ENCODE data around the gene ABCB11. TPM values are rescaled to one million over a fixed set of nuclear protein-coding genes. Genes with fewer than 3 reads are reported as not detected.

Gene ABCB11
- total RNA-seq, 4 donors from 2014 or later: 0.10 to 0.24 (median 0.12) TPM; not detected in 1

- no peak for DNase-seq
- ATAC-seq: peak in 1 of 2 donors; percentile 36
- H3K27me3 ChIP-seq: no peaks in the 10 kb centered on the region
- H3K9me3 ChIP-seq: no peaks in the 10 kb centered on the region
- TF ChIP-seq POLR2A (IDR thresholded peaks at IDR 0.05) (no peak), CTCF (IDR thresholded peaks at IDR 0.05 in 4 of 5, conservative IDR thresholded peaks at IDR 0.05 in 1 of 5) (no peak)
- in situ Hi-C loops (cut with MboI; ENCODE audit: low sequenced_read_pairs in 4 of 4): loop anchor here in 1 of 4 donors (25.0 kb wide), 1 partner anchor 166 kb away; no protein-coding TSS in a partner anchor
- H3K4me3 ChIP-seq: no peak overlapping the region
- intact Hi-C loops (cut with DNase I; ENCODE audit: low total_unique reads): no loop called here
- H3K36me3 ChIP-seq: no peaks in the 10 kb centered on the region
- peaks cover 0 to 8% of the 10 kb centered on the region in 2 donors for H3K4me1 ChIP-seq
- H3K27ac ChIP-seq: no peak overlapping the region
Measured at GRCh38 chr2:168971261-168971660, 59.9 kb downstream of the ABCB11 start.

GRCh38 chr2:168970711-168971233, 60.4 kb downstream of the ABCB11 start:
- H3K36me3 ChIP-seq: no peaks in the 10 kb centered on the region
- H3K27me3 ChIP-seq: no peaks in the 10 kb centered on the region
- H3K9me3 ChIP-seq: no peaks in the 10 kb centered on the region
- peaks cover 0 to 8% of the 10 kb centered on the region in 2 donors for H3K4me1 ChIP-seq
- ATAC-seq (no peak), DNase-seq (no peak)
- no peak for TF ChIP-seq POLR2A (IDR thresholded peaks at IDR 0.05)
- TF ChIP-seq CTCF (IDR thresholded peaks at IDR 0.05 in 4 of 5, conservative IDR thresholded peaks at IDR 0.05 in 1 of 5): no peak
- intact Hi-C loops (cut with DNase I; ENCODE audit: low total_unique reads) (no loop called here), in situ Hi-C loops (cut with MboI; ENCODE audit: low sequenced_read_pairs in 4 of 4) (loop anchor here in 1 of 4 donors (25.0 kb wide), 1 partner anchor 167 kb away; no protein-coding TSS in a partner anchor)
- no peak overlapping the region for H3K4me3 ChIP-seq
- H3K27ac ChIP-seq: no peak overlapping the region

GRCh38 chr2:168969865-168970264, 61.3 kb downstream of the ABCB11 start:
- no peak for DNase-seq
- no peaks in the 10 kb centered on the region for H3K9me3 ChIP-seq
- intact Hi-C loops (cut with DNase I; ENCODE audit: low total_unique reads) (no loop called here), in situ Hi-C loops (cut with MboI; ENCODE audit: low sequenced_read_pairs in 4 of 4) (loop anchor here in 1 of 4 donors (25.0 kb wide), 1 partner anchor 167 kb away; no protein-coding TSS in a partner anchor)
- peaks cover 0 to 8% of the 10 kb centered on the region in 2 donors for H3K4me1 ChIP-seq
- no peak for ATAC-seq
- H3K4me3 ChIP-seq: no peak overlapping the region
- TF ChIP-seq CTCF (IDR thresholded peaks at IDR 0.05 in 4 of 5, conservative IDR thresholded peaks at IDR 0.05 in 1 of 5) (no peak), POLR2A (IDR thresholded peaks at IDR 0.05) (no peak)
- no peaks in the 10 kb centered on the region for H3K36me3 ChIP-seq
- H3K27me3 ChIP-seq: no peaks in the 10 kb centered on the region
- H3K27ac ChIP-seq: no peak overlapping the region

GRCh38 chr2:168968342-168968741, 62.8 kb downstream of the ABCB11 start:
- in situ Hi-C loops (cut with MboI; ENCODE audit: low sequenced_read_pairs in 4 of 4): loop anchor here in 1 of 4 donors (25.0 kb wide), 1 partner anchor 169 kb away; no protein-coding TSS in a partner anchor
- no peak overlapping the region for H3K27ac ChIP-seq
- H3K4me1 ChIP-seq: peaks cover 0 to 8% of the 10 kb centered on the region in 2 donors
- no peak for DNase-seq
- no peak for ATAC-seq
- no peaks in the 10 kb centered on the region for H3K9me3 ChIP-seq
- no peak overlapping the region for H3K4me3 ChIP-seq
- TF ChIP-seq CTCF (IDR thresholded peaks at IDR 0.05 in 4 of 5, conservative IDR thresholded peaks at IDR 0.05 in 1 of 5) (no peak), POLR2A (IDR thresholded peaks at IDR 0.05) (no peak)
- H3K27me3 ChIP-seq: no peaks in the 10 kb centered on the region
- no peaks in the 10 kb centered on the region for H3K36me3 ChIP-seq
- intact Hi-C loops (cut with DNase I; ENCODE audit: low total_unique reads): no loop called here

Measured in gastrocnemius medialis (tissue), 4 donors.